Dedifferentiated amniotic fluid mesenchymal stem cell (primary cell): ENCODE results near the gene LAMA2.
"Not testable (repeated sequence)": the region's sequence is repeated elsewhere in the genome, so short reads cannot be mapped to it uniquely, and the experiment has no call there.

Source experiments
- DNase-seq: peaks from one replicate; pipeline ENCODE4 v3.0.0-alpha.2; 2016; ENCODE audit errors: extremely low spot score

LAMA2 gene

GRCh38 chr6:129073051-129073450, 190.1 kb downstream of the LAMA2 start:
- DNase-seq = no peak

- no peak for DNase-seq
Measured at GRCh38 chr6:129073691-129074395, 190.9 kb downstream of the LAMA2 start.

DNA sequence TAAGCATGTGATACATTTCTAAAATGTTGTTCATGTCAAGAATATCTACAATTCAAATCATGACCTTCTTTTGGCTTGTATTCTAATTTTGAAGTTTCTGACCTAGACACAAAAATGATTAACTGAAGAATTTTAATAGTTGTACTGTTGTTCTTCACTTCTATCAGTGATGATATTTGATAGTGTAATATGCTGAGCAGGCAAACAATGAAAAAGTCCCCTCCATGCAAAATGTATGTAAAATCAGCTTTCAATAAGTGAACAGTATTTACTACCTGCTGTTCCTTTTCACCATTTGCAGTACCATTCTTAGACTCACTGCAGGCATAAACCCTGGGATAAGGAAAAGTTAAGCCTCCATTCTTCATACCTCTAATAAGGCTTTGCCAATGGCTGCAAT, 201.5 kb downstream of the LAMA2 start:
- no peak for DNase-seq

- not testable (repeated sequence) for DNase-seq
Measured at GRCh38 chr6:129088481-129088880, 205.5 kb downstream of the LAMA2 start.

DNA sequence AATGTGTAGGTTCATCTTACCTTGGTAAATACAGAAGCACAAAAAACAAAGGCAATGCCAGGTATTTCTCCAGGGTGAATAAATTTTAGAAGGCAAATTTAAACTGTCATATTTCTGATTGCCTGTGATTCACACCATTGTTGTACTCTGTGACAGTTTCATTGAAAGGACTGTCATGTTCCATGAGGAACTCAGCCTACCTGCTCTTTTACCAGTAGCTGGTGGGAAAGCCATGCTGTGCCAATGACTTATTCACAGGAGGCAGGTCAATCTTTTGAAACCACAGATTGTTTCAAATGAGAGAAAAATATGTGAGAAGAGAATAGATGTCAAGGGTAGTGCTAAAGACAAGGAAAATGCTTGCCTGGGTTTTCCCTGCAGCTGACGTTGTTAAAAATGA, 206.4 kb downstream of the LAMA2 start:
- DNase-seq = no peak

- DNase-seq = no peak
Measured at GRCh38 chr6:129094147-129094546, 211.2 kb downstream of the LAMA2 start.

- no peak for DNase-seq
Measured at GRCh38 chr6:129096651-129097290, 213.8 kb downstream of the LAMA2 start.

- no peak for DNase-seq
Measured at GRCh38 chr6:129098061-129098553, 215.2 kb downstream of the LAMA2 start.

DNA sequence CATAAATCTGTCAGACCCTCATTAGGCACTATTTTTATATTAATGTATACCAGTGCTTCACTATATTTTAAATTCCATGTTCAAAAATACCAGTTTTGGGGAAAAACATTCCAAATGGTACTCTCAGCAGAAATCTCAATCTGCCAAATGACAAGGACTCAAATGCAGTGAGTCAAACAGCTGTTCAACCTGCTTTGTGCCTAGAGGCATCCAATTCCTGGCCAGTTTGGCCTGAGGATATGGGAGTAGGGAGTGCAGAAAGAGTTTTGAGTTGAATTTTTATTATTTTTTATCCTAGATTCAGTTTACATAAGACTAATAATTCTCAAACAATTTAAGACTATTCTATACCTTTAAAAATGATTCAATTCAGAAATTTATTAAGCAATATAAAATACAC, 216.8 kb downstream of the LAMA2 start:
- no peak for DNase-seq

- no peak for DNase-seq
Measured at GRCh38 chr6:129100164-129100563, 217.2 kb downstream of the LAMA2 start.

DNA sequence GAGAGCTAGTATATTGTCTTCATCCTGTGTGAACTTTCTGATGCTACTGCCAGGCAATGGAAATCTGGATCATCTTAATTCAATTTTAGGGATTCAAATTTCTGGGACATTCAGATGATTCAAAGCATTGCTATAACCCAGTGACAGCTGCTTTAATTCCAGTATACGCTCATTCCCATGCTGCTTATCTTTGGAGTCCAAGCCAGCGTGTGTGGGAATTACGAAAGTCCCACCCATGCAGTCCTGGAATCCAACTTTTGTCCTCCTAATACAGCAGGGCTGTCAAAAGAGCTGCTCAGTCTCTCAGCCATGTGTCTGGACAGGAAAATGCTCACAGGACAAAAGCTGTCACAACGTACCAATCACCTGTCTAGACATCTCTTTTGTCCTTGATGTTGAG, 219.8 kb downstream of the LAMA2 start:
- DNase-seq = no peak

DNA sequence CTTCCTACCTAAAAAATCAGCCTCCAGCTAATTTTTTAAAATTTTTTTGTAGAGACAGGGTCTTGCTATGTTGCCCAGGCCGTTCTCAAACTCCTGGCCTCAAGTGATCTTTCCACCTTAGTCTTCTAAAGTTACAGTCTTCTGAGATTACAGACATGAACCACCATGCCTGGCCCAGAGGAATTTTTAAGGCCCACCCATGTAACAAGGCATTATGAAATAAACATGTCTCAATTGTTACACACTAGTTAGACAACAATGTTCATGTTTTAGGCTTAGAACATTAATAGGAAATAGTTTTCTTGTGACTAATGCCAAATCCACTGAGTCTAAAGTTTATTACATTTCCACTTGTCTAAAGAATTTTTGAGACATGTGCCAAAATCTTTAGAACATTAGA, 221.2 kb downstream of the LAMA2 start:
- peak; percentile 36 for DNase-seq

DNA sequence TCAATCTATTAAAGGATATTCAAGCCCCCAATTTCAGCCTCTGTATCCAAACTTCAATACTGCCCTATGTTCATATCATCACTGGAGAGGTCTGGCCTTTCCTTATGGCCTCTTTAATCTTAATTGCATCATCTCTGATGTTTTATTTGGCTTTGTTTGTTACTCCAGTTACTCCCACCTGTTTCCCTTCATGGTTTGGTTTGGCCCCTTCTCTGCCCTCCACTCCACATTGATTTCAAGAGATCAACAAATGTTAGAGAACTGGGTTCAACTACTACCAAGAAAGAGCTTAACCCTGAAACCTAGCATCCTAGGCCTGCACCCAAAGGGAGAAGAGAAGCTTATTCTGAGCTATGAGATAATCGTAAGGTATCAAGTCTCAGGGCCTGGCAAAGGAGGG, 221.6 kb downstream of the LAMA2 start:
- DNase-seq = no peak

DNA sequence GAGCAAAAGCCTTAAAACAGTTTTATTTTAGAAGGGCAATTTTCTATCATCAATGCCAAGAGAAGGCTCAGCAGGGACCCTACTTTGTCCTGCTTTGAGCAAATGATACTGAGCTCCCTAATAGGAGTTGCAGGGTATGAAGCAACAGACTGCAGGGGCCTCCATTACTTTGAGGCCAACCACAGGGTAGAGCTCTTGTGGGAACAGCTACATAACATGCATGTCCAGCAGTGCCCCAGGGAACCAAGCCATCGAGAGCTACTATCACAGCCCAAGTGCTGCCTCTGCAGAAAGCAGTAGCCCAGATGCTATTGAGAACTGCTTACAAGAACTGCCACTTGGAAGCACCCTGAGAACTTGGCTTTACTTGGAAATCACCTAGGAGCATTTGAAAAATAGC, 222.1 kb downstream of the LAMA2 start:
- no peak for DNase-seq

DNA sequence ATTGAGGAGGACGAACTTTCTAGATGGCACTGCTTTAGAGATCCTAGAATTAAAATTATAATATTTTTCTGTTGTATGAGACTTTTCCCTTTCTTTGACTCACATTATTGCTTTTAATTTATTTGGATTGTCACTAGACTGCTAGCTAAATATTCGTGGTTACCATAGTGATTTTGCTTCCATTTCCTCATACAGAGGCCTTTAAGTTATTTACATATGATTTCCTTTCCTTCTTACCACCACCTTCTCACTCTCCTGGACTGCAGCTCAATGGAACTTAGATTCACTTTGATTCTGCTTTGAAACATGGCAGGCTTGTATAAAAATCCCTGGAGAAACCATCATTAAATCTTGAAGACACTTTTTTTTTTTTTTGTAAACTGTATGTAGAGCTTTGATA, 222.9 kb downstream of the LAMA2 start:
- DNase-seq = no peak

DNA sequence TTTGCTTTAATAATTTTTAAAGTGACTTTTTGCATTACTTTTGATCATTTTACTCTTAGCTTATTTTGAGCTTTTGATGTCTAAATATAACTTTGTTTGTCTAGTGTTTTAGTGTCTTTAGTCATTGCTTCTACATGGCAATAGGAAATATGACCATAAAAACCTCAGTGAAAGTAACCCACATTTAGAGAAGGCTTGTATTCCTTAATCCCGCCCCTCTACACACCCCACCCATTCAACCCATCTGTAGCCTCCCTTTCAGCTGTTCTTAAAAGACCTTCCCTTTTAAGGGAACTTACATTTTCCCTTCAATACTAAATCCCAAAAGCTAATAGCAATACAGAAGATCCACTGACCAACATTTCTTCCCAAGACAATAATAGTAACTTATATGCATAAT, 225.4 kb downstream of the LAMA2 start:
- no peak for DNase-seq

- no peak for DNase-seq
Measured at GRCh38 chr6:129110690-129111343, 227.9 kb downstream of the LAMA2 start.

DNA sequence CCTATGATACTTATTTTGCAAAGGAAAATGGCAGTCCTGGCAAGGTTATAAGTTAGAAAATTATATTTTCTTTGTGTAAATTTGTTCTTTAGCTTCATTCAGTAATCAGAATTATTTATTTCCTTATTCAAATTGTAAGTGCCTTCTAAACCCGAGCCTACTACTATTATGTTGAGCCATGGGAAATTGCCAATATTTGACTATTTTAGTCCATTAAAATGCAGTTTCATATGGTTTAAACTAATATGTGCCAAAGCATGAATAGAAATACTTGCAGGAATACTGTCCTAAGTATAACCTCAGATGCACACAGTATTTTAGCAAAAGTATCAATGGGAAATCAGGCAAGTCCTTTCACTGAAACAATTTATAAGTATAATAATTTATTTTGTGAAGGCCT, 228.4 kb downstream of the LAMA2 start:
- DNase-seq = no peak

DNA sequence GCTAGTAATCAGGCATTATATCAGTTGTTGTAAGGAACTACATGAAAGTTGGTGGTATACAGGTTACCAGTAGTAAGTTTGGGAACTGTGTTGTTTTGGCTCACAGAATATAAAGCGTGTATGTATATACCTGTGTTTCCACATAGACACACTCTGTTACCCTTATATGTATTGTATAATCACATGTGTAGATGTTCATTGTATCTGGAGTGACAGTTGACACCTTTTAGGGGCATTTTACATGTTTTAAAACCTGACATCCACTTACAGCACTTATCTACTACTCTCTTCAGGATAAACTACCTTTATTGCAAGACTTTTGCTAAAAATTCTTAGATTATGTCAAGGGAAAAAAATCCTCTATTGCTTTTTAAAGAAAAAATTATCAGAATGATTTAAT, 228.9 kb downstream of the LAMA2 start:
- no peak for DNase-seq

DNA sequence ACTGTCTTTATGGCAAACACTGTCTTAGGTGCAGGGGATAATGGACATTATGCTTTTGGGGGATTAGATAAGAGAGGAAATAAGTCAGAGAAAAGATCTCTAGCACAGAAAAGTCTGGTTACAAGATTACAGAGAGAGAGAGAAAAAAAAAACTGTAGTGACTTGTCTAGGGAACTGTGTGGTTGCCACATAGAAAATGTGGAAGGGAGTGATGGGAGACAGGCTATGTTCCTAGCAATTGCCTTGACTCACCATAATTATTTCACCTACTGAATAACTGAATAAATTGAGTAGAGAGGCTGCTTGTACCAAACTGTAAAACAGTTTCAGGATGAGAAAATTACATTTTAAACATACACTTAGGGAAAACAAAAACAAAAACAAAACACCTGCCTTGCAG, 229.7 kb downstream of the LAMA2 start:
- no peak for DNase-seq

GRCh38 chr6:129113637-129114036, 230.7 kb downstream of the LAMA2 start:
- no peak for DNase-seq

- DNase-seq = no peak
Measured at GRCh38 chr6:129114636-129115391, 231.9 kb downstream of the LAMA2 start.
